A375 (cell line): ENCODE results near the gene RAB11B. TPM values are rescaled to one million over a fixed set of nuclear protein-coding genes. Genes with fewer than 3 reads are reported as not detected.

Source experiments
- small RNA-seq: library from RNA; depleted of rRNA; stranded (forward); fragments of <200 nt; gene quantifications from one replicate; pipeline ENCODE3, GENCODE V24; 2014
- total RNA-seq: library from RNA; depleted of rRNA; stranded (reverse); fragments of >200 nt; shearing (Covaris generic); gene quantifications from 2 replicates; pipeline ENCODE4 v1.2.3, GENCODE V29; 2014; rRNA removed

RAB11B gene
- 25.3 and 28.4 TPM in 2 replicates for total RNA-seq

GRCh38 chr19:8389891-8390616, at the start of gene RAB11B:
RAB11B (plus strand) TSS chr19:8390360; CDS start chr19:8390417, 57 bp downstream.

GRCh38 chr19:8342684-8343482, 47.3 kb upstream of the RAB11B start, which contains the start of gene KANK3:
KANK3 (minus strand) TSS chr19:8343262; CDS start chr19:8337828, 5,434 bp downstream.

GRCh38 chr19:8363803-8364771, 26.1 kb upstream of the RAB11B start, which contains the start of gene ANGPTL4:
ANGPTL4 (plus strand) TSS chr19:8364155; CDS start chr19:8364322, 167 bp downstream.

GRCh38 chr19:8412783-8413628, 22.8 kb downstream of the RAB11B start, which contains the start of gene MARCHF2:
MARCHF2 (plus strand) TSS chr19:8413305; CDS start chr19:8421841, 8,536 bp downstream.

GRCh38 chr19:8444677-8445487, 54.7 kb downstream of the RAB11B start, which contains the start of gene HNRNPM:
HNRNPM (plus strand) TSS chr19:8444975; CDS start chr19:8444999, 24 bp downstream.

Small RNA genes within 50 kb of the gene (small RNA-seq; reads per million reads assigned to genes)
- not detected for gene MIR4999

Other genes starting within 250 kb of the RAB11B start
- not detected in 2 replicates for gene FBN3, start 240.8 kb upstream of the RAB11B start, total RNA-seq
- 6.1 and 9.8 TPM in 2 replicates for gene CERS4, start 181.0 kb upstream of the RAB11B start, total RNA-seq
- gene CD320, start 82.0 kb upstream of the RAB11B start, total RNA-seq = 67.5 and 83.8 TPM in 2 replicates
- 52.5 and 60.5 TPM in 2 replicates for gene NDUFA7, start 69.0 kb upstream of the RAB11B start, total RNA-seq
- gene RPS28, start 68.9 kb upstream of the RAB11B start, total RNA-seq = 1,378 and 1,537 TPM in 2 replicates
- gene KANK3, start 47.1 kb upstream of the RAB11B start, total RNA-seq = 0.27 and 0.34 TPM in 2 replicates
- gene ANGPTL4, start 26.2 kb upstream of the RAB11B start, total RNA-seq = 2.8 and 3.9 TPM in 2 replicates
- 20.3 and 22.7 TPM in 2 replicates for gene MARCHF2, start 22.9 kb downstream of the RAB11B start, total RNA-seq
- gene HNRNPM, start 54.6 kb downstream of the RAB11B start, total RNA-seq = 145 and 173 TPM in 2 replicates
- gene PRAM1, start 112.3 kb downstream of the RAB11B start, total RNA-seq = not detected in 2 replicates
- 18.4 and 18.5 TPM in 2 replicates for gene ZNF414, start 123.8 kb downstream of the RAB11B start, total RNA-seq
- gene MYO1F, start 187.1 kb downstream of the RAB11B start, total RNA-seq = 0.41 and 0.56 TPM in 2 replicates
- 2.4 and 2.7 TPM in 2 replicates for gene ADAMTS10, start 220.4 kb downstream of the RAB11B start, total RNA-seq
- gene NFILZ, start 240.3 kb downstream of the RAB11B start, total RNA-seq = not detected in 2 replicates